HepG2 (cell line): ENCODE data around the gene CHRNB2. TPM values are rescaled to one million over a fixed set of nuclear protein-coding genes. Genes with fewer than 3 reads are reported as not detected.

Experiments used
- ATAC-seq: fragments of 200-7000 bp; cut with Tn5 transposase; 3 replicates; pipeline ENCODE4 v1.9.1; 2020; ENCODE audit warnings: mild to moderate bottlenecking, moderate library complexity
- BruUV-seq: library from RNA; stranded (reverse); fragments of 400-500 nt; replicated peaks from 2 replicates; lab custom pipeline; 2021; lab: Mats Ljungman, UMichigan
- CTCF ChIA-PET: fragments of 300-600 bp; formaldehyde crosslinking; extraction: SDS; loops from one replicate; lab custom pipeline; 2021; ENCODE audit warnings: low total read pairs, inconsistent platforms, low intra/inter-chr PET ratio; lab: Yijun Ruan, JAX
- POLR2A ChIA-PET: fragments of 350-600 bp; sonication (Branson Sonifier 250); formaldehyde crosslinking; loops from one replicate; lab custom pipeline; 2020; ENCODE audit warnings: antibody characterized with exemption, inconsistent platforms; lab: Yijun Ruan, JAX
- DNase-seq: peaks from one replicate; pipeline ENCODE4 v3.0.0-alpha.2; 2015; ENCODE audit warnings: low spot score
- FAIRE-seq: peaks from 3 replicates; lab custom pipeline; 2011; peaks lifted over from hg19 to GRCh38; lab: Jason Lieb, UNC
- H2AFZ ChIP-seq: one replicate; pipeline ENCODE4 v1.6.1; 2011; ENCODE audit warnings: low read length, inconsistent platforms
- H3K27ac ChIP-seq: fragments of 300-600 bp; 3 replicates; pipeline ENCODE4 v1.8.0; 2011; ENCODE audit warnings: mixed run types, mild to moderate bottlenecking, mixed read lengths, low read length, inconsistent platforms; ENCODE audit not compliant: insufficient read depth; ENCODE audit errors: extremely low read length
- H3K27me3 ChIP-seq, 2 experiments: fragments of 200-600 bp in 1 of 2; 2 replicates in 1 of 2; 3 replicates in 1 of 2; pipeline versions ENCODE4 v1.6.0 to v1.8.0; 2011; ENCODE audit warnings: low read length in 2 of 2, mild to moderate bottlenecking in 2 of 2, moderate library complexity in 2 of 2, inconsistent platforms in 1 of 2; ENCODE audit not compliant: insufficient read depth in 2 of 2, control insufficient read depth in 1 of 2
- H3K36me3 ChIP-seq, 2 experiments: fragments of 200-600 bp in 1 of 2; replicated peaks in 1 of 2; 2 replicates in 1 of 2; 3 replicates in 1 of 2; pipeline versions ENCODE4 v1.5.1 to v1.8.0; 2011; ENCODE audit warnings: low read length in 2 of 2, inconsistent platforms in 1 of 2; ENCODE audit not compliant: insufficient read depth in 2 of 2, control insufficient read depth in 1 of 2
- H3K4me1 ChIP-seq: 2 replicates; pipeline ENCODE4 v1.5.1; 2012; ENCODE audit warnings: low read length, inconsistent platforms; ENCODE audit not compliant: insufficient read depth
- H3K4me2 ChIP-seq: 2 replicates; pipeline ENCODE4 v1.6.0; 2011; ENCODE audit warnings: low read depth, low read length, inconsistent platforms
- H3K4me3 ChIP-seq, 3 experiments: fragments of 200-600 bp in 1 of 3; sonication (generic), shearing (Covaris generic) in 1 of 3; replicated peaks in 1 of 3; 2 replicates each; pipeline ENCODE4 v1.5.1; 2011 to 2016; ENCODE audit warnings: low read length in 3 of 3, inconsistent platforms in 2 of 3, low read depth in 2 of 3, mild to moderate bottlenecking in 2 of 3, control low read depth in 1 of 3, mixed read lengths in 1 of 3; ENCODE audit not compliant: insufficient read depth in 1 of 3
- H3K79me2 ChIP-seq: one replicate; pipeline ENCODE4 v1.6.1; 2011; ENCODE audit warnings: low read length, inconsistent platforms; ENCODE audit not compliant: insufficient read depth
- H3K9ac ChIP-seq: 2 replicates; pipeline ENCODE4 v1.6.0; 2011; ENCODE audit warnings: mild to moderate bottlenecking, low read depth, low read length, inconsistent platforms; ENCODE audit not compliant: insufficient read depth
- H3K9me3 ChIP-seq: 2 replicates; pipeline ENCODE4 v1.5.1; 2012; ENCODE audit warnings: mild to moderate bottlenecking, low read length
- H4K20me1 ChIP-seq: 2 replicates; pipeline ENCODE4 v1.6.0; 2011; ENCODE audit warnings: inconsistent platforms, mild to moderate bottlenecking, low read length, moderate library complexity; ENCODE audit not compliant: insufficient read depth
- FOXA1 ChIP-seq, 2 experiments: fragments of 450-650 bp in 1 of 2; sonication (generic) in 1 of 2; formaldehyde crosslinking in 1 of 2; IDR thresholded peaks; 2 replicates each; pipeline versions ENCODE4 v1.4.0 to v1.6.1; 2016 to 2020; ENCODE audit warnings: missing genetic modification reagents in 1 of 2
- FOXO1 ChIP-seq: sonication (generic); formaldehyde crosslinking; IDR thresholded peaks from 2 replicates; pipeline ENCODE4 v1.4.0; 2020; ENCODE audit warnings: missing genetic modification reagents
- GPN1 ChIP-seq: sonication (generic); formaldehyde crosslinking; IDR thresholded peaks from 2 replicates; pipeline ENCODE4 v1.5.1; 2020; ENCODE audit warnings: missing genetic modification reagents, borderline replicate concordance
- HMGXB3 ChIP-seq: sonication (generic); formaldehyde crosslinking; IDR thresholded peaks from 2 replicates; pipeline ENCODE4 v1.4.0; 2020; ENCODE audit warnings: missing genetic modification reagents, borderline replicate concordance
- RNF219 ChIP-seq: sonication (generic); formaldehyde crosslinking; IDR thresholded peaks from 2 replicates; pipeline ENCODE4 v1.5.0; 2020; ENCODE audit warnings: mild to moderate bottlenecking, missing genetic modification reagents
- TEAD2 ChIP-seq: sonication (generic); formaldehyde crosslinking; IDR thresholded peaks from 2 replicates; pipeline ENCODE4 v1.9.0; 2021; ENCODE audit warnings: missing genetic modification reagents
- ZFP37 ChIP-seq: sonication (generic); formaldehyde crosslinking; IDR thresholded peaks from 2 replicates; pipeline ENCODE4 v1.4.0; 2020; ENCODE audit warnings: missing genetic modification reagents, borderline replicate concordance
- ZNF143 ChIP-seq: sonication (generic); formaldehyde crosslinking; IDR thresholded peaks from 2 replicates; pipeline ENCODE4 v1.4.0; 2020; ENCODE audit warnings: missing genetic modification reagents
- ZNF530 ChIP-seq: sonication (generic); formaldehyde crosslinking; IDR thresholded peaks from 2 replicates; pipeline ENCODE4 v1.5.0; 2020; ENCODE audit warnings: low read depth, mild to moderate bottlenecking, missing genetic modification reagents
- ZNF83 ChIP-seq: sonication (generic); formaldehyde crosslinking; IDR thresholded peaks from 2 replicates; pipeline ENCODE4 v1.4.0; 2020; ENCODE audit warnings: missing genetic modification reagents, mild to moderate bottlenecking, borderline replicate concordance
- ZNF878 ChIP-seq: sonication (generic); formaldehyde crosslinking; IDR thresholded peaks from 2 replicates; pipeline ENCODE4 v1.8.1; 2023; ENCODE audit warnings: mild to moderate bottlenecking, missing genetic modification reagents, moderate library complexity
- WGBS: methylation state at CpG from one replicate; pipeline ENCODE4 v1.1.6; 2017; ENCODE audit warnings: low lambda C conversion rate; 5-methylcytosine and 5-hydroxymethylcytosine counted together
- in situ Hi-C: cut with HindIII; loops from 2 replicates; pipeline ENCODE4 v1.10.0; 2017; ENCODE audit warnings: low pct_unique_long_range_greater_than_20kb; ENCODE audit not compliant: extremely low pct_ligation_motif_present
- intact Hi-C: fragments of 100-400 bp; cut with micrococcal nuclease; formaldehyde crosslinking; loops from one replicate; pipeline ENCODE4 v1.10.0; 2022; ENCODE audit not compliant: unreplicated experiment
- polyA plus RNA-seq, 8 experiments: library from polyadenylated mRNA; depleted of rRNA in 3 of 8; stranded (reverse) in 7 of 8; unstranded in 1 of 8; fragments of >200 nt; fragmentation: Illumina TruSeq in 4 of 8; extraction: Trizol in 4 of 8; gene quantifications; 2 replicates each; pipeline versions ENCODE4 v1.2.1 to v1.2.3, GENCODE V29; 2011 to 2016; ENCODE audit warnings: low read depth in 4 of 8, missing spikeins in 1 of 8, mixed read lengths in 1 of 8; ENCODE audit not compliant: insufficient read depth in 1 of 8
- total RNA-seq, 5 experiments: library from RNA; depleted of rRNA; stranded (reverse); fragments of >200 nt; fragmentation: Illumina TruSeq; extraction: Trizol; gene quantifications; 2 replicates each; pipeline ENCODE4 v1.2.3, GENCODE V29; 2016; ENCODE audit warnings: low read depth in 1 of 5

CHRNB2 gene
- total and polyA plus RNA-seq, 2 of the 13 experiments (the other 11 are each of a cell fraction or from before 2014, with no cell fraction given), result 0.03 to 0.07 TPM

GRCh38 chr1:154558720-154559465 lies 8.7 kb upstream of the CHRNB2 start:
- Histone ChIP-seq H3K27ac (peak overlapping the region; percentile 76), H2AFZ (peak overlapping the region; percentile 29), H3K4me1 (peaks cover 34% of the 10 kb centered on the region), H3K27me3 (no peaks in the 10 kb centered on the region; a peak in 1 of 5 replicates), H4K20me1 (no peaks in the 10 kb centered on the region; the same call in 1 of the 2 replicates), H3K4me3 (peak overlapping the region; percentile 91 to 96 (median 95)), H3K9me3 (no peaks in the 10 kb centered on the region), H3K4me2 (peak overlapping the region; percentile 94), H3K79me2 (peaks cover 32% of the 10 kb centered on the region), H3K36me3 (peaks cover 12 to 22% of the 10 kb centered on the region in 2 experiments), H3K9ac (peak overlapping the region; percentile 66)
- TSS peak; percentile 92 for BruUV-seq
- in situ Hi-C loops, result no loop called here
- FAIRE-seq (peak; percentile 70), ATAC-seq (peak; percentile 92), DNase-seq (peak; percentile 96)
- under 1% methylated on average over 38 of the region's 57 CpGs for WGBS
- ChIA-PET CTCF (interaction anchor here (1.6 to 2.4 kb wide), 3 partner anchors 69 to 201 kb away, joined by 3 to 13 read pairs (median 9); no protein-coding TSS in a partner anchor), POLR2A (interaction anchor here (0.7 to 1.1 kb wide), 10 partner anchors 9 to 715 kb away, joined by 3 to 6 read pairs (median 3); partner anchors contain the start of genes CHRNB2 and CLK2)
- intact Hi-C loops, result loop anchor here (1.0 to 5.0 kb wide), 6 partner anchors 25 to 443 kb away; partner anchors contain the start of genes ADAR and ZBTB7B
- TF ChIP-seq FOXA1 (IDR thresholded peaks at IDR 0.05) (no peak), FOXA1 (CRISPR knock-in tag; IDR thresholded peaks at IDR 0.05) (peak; percentile 46; the same call in 1 of the 2 replicates), GPN1 (CRISPR knock-in tag) (peak; percentile 21; the same call in 1 of the 2 replicates), RNF219 (CRISPR knock-in tag) (peak; percentile 99), ZFP37 (peak; percentile 98), ZNF530 (CRISPR knock-in tag) (no peak), HMGXB3 (peak; percentile 83; the same call in 1 of the 2 replicates), FOXO1 (peak; percentile 69; the same call in 1 of the 2 replicates), TEAD2 (CRISPR knock-in tag) (peak; percentile 91), ZNF143 (CRISPR knock-in tag) (peak; percentile 86), ZNF878 (CRISPR knock-in tag) (peak; percentile 100), ZNF83 (CRISPR knock-in tag) (peak; percentile 96; the same call in 1 of the 2 replicates)
